B cell (primary cell): ENCODE results near the gene DNAJC1.

Experiments
- CTCF ChIP-seq: fragments of 200-600 bp; IDR thresholded peaks from one replicate; pipeline ENCODE4 v1.8.0; 2022; ENCODE audit warnings: antibody characterized with exemption, mild to moderate bottlenecking
- EZH2 ChIP-seq: IDR thresholded peaks from 2 replicates; pipeline ENCODE4 v1.6.1; 2012; ENCODE audit warnings: borderline replicate concordance, low read depth, mild to moderate bottlenecking, moderate library complexity, low read length; ENCODE audit not compliant: insufficient read depth, poor library complexity, severe bottlenecking

GRCh38 chr10:22053048-22053447 is 49.5 kb upstream of the DNAJC1 start:
- TF ChIP-seq CTCF (no peak), EZH2 (no peak)
